Progenitor cell of endocrine pancreas (in vitro differentiated cells): Measurements from ENCODE around the gene CNNM4. TPM values are rescaled to one million over a fixed set of nuclear protein-coding genes. Genes with fewer than 3 reads are reported as not detected.

Experiments used
- DNase-seq: peaks from one replicate; pipeline ENCODE4 v3.0.0; 2021; ENCODE audit warnings: low spot score; ENCODE audit not compliant: unreplicated experiment
- H3K27ac Mint-ChIP-seq: 2 replicates; pipeline ENCODE4 v1.8.0; 2021; ENCODE audit warnings: mild to moderate bottlenecking, moderate library complexity, mixed read lengths
- H3K27me3 Mint-ChIP-seq: 2 replicates; pipeline ENCODE4 v1.8.0; 2021; ENCODE audit warnings: mixed read lengths
- H3K36me3 Mint-ChIP-seq: 2 replicates; pipeline ENCODE4 v1.8.0; 2022; ENCODE audit warnings: mixed read lengths; ENCODE audit not compliant: insufficient read depth
- H3K4me1 Mint-ChIP-seq: 2 replicates; pipeline ENCODE4 v1.8.0; 2021; ENCODE audit warnings: low read depth, mixed read lengths
- H3K4me3 Mint-ChIP-seq: 2 replicates; pipeline ENCODE4 v1.8.0; 2021; ENCODE audit warnings: low read depth, mild to moderate bottlenecking, moderate library complexity, mixed read lengths
- H3K9me3 Mint-ChIP-seq: 2 replicates; pipeline ENCODE4 v1.8.0; 2021; ENCODE audit warnings: low read depth, mixed read lengths
- CTCF ChIP-seq: fragments of 200-600 bp; sonication (generic); IDR thresholded peaks from one replicate; pipeline ENCODE4 v1.5.0; 2021; ENCODE audit warnings: antibody characterized with exemption, mild to moderate bottlenecking; ENCODE audit not compliant: unreplicated experiment
- total RNA-seq: library from RNA; stranded (reverse); gene quantifications from 2 replicates; pipeline ENCODE4 v1.2.1, GENCODE V29; 2021

CNNM4 gene
- total RNA-seq, 1 donor from 2014 or later: 11.1 TPM

- no peaks in the 10 kb centered on the region for H3K4me1 Mint-ChIP-seq
- H3K27me3 Mint-ChIP-seq: no peaks in the 10 kb centered on the region
- TF ChIP-seq CTCF: no peak
These were observed 22.7 kb downstream of the CNNM4 start for GRCh38 chr2:96783388-96783787.

GRCh38 chr2:96787411-96787810 is 26.7 kb downstream of the CNNM4 start:
- Mint-ChIP-seq H3K4me3 (no peak overlapping the region), H3K36me3 (no peaks in the 10 kb centered on the region), H3K27ac (no peak overlapping the region), H3K27me3 (no peaks in the 10 kb centered on the region), H3K9me3 (no peaks in the 10 kb centered on the region), H3K4me1 (peaks cover 4% of the 10 kb centered on the region)
- TF ChIP-seq CTCF: no peak
- DNase-seq: no peak

More at GRCh38 chr2:96783388-96783787, 22.7 kb downstream of the CNNM4 start:
- Mint-ChIP-seq H3K4me3 (no peak overlapping the region), H3K27ac (no peak overlapping the region), H3K36me3 (peaks cover 6% of the 10 kb centered on the region), H3K9me3 (no peaks in the 10 kb centered on the region)
- DNase-seq: no peak

GRCh38 chr2:96788442-96789244 is 27.9 kb downstream of the CNNM4 start:
- no peaks in the 10 kb centered on the region for H3K36me3 Mint-ChIP-seq
- TF ChIP-seq CTCF: no peak
- H3K4me1 Mint-ChIP-seq: peaks cover 4% of the 10 kb centered on the region
- no peak overlapping the region for H3K4me3 Mint-ChIP-seq
- H3K9me3 Mint-ChIP-seq: no peaks in the 10 kb centered on the region
- no peak for DNase-seq
- H3K27ac Mint-ChIP-seq: peak overlapping the region; percentile 82
- no peaks in the 10 kb centered on the region for H3K27me3 Mint-ChIP-seq

GRCh38 chr2:96789245-96789617 is 28.5 kb downstream of the CNNM4 start:
- Mint-ChIP-seq H3K27ac (no peak overlapping the region), H3K4me3 (no peak overlapping the region), H3K9me3 (no peaks in the 10 kb centered on the region)

More at GRCh38 chr2:96789245-96789617, 28.5 kb downstream of the CNNM4 start:
- Mint-ChIP-seq H3K4me1 (peaks cover 4% of the 10 kb centered on the region), H3K27me3 (no peaks in the 10 kb centered on the region), H3K36me3 (no peaks in the 10 kb centered on the region)
- no peak for TF ChIP-seq CTCF
- DNase-seq: no peak
